HL-60 (cell line): Measurements from ENCODE around the gene WDR5.
A peak's percentile ranks its signal among the peaks of the same experiment; 100 is the strongest.

ENCODE experiments used
- DNase-seq, 2 experiments: peaks; one replicate each; pipeline ENCODE4 v3.0.0-alpha.2; 2010 to 2020; ENCODE audit warnings: low read depth in 1 of 2, low spot score in 1 of 2
- H3K27ac ChIP-seq: fragments of 250-450 bp; sonication (Bioruptor Pico); replicated peaks from 2 replicates; pipeline ENCODE4 v1.5.1; 2020; ENCODE audit warnings: mild to moderate bottlenecking, moderate library complexity
- H3K27me3 ChIP-seq: fragments of 250-450 bp; sonication (Bioruptor Pico); 2 replicates; pipeline ENCODE4 v1.5.1; 2021; ENCODE audit warnings: mild to moderate bottlenecking, moderate library complexity; ENCODE audit not compliant: insufficient read depth, poor library complexity, severe bottlenecking
- H3K4me3 ChIP-seq: replicated peaks from 2 replicates; pipeline ENCODE4 v1.5.1; 2011; ENCODE audit warnings: mild to moderate bottlenecking, control low read depth, low read length; ENCODE audit not compliant: insufficient read depth
- CTCF ChIP-seq: IDR thresholded peaks from one replicate; pipeline ENCODE4 v1.5.1; 2011; ENCODE audit warnings: low read length, control low read depth, inconsistent platforms; ENCODE audit not compliant: insufficient read depth
- GABPA ChIP-seq: IDR thresholded peaks from 2 replicates; pipeline ENCODE4 v1.6.1; 2012; ENCODE audit warnings: low read depth
- POLR2AphosphoS5 ChIP-seq: IDR thresholded peaks from 2 replicates; pipeline ENCODE4 v1.6.1; 2012; ENCODE audit warnings: low read depth
- SPI1 ChIP-seq: IDR thresholded peaks from 2 replicates; pipeline ENCODE4 v1.6.1; 2012; ENCODE audit warnings: low read depth, mild to moderate bottlenecking, borderline replicate concordance
- TF ChIP-seq, protein P1 (sequence below): IDR thresholded peaks from 2 replicates; pipeline ENCODE4 v1.6.1; 2012; ENCODE audit warnings: low read depth; ENCODE audit not compliant: insufficient replicate concordance

Gene WDR5

GRCh38 chr9:134132208-134132870, 3.5 kb upstream of the WDR5 start:
- no peaks in the 10 kb centered on the region for H3K27me3 ChIP-seq
- TF ChIP-seq CTCF (no peak), POLR2AphosphoS5 (no peak), SPI1 (no peak), GABPA (no peak)
- TF ChIP-seq, protein P1, sequence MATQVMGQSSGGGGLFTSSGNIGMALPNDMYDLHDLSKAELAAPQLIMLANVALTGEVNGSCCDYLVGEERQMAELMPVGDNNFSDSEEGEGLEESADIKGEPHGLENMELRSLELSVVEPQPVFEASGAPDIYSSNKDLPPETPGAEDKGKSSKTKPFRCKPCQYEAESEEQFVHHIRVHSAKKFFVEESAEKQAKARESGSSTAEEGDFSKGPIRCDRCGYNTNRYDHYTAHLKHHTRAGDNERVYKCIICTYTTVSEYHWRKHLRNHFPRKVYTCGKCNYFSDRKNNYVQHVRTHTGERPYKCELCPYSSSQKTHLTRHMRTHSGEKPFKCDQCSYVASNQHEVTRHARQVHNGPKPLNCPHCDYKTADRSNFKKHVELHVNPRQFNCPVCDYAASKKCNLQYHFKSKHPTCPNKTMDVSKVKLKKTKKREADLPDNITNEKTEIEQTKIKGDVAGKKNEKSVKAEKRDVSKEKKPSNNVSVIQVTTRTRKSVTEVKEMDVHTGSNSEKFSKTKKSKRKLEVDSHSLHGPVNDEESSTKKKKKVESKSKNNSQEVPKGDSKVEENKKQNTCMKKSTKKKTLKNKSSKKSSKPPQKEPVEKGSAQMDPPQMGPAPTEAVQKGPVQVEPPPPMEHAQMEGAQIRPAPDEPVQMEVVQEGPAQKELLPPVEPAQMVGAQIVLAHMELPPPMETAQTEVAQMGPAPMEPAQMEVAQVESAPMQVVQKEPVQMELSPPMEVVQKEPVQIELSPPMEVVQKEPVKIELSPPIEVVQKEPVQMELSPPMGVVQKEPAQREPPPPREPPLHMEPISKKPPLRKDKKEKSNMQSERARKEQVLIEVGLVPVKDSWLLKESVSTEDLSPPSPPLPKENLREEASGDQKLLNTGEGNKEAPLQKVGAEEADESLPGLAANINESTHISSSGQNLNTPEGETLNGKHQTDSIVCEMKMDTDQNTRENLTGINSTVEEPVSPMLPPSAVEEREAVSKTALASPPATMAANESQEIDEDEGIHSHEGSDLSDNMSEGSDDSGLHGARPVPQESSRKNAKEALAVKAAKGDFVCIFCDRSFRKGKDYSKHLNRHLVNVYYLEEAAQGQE = no peak
- H3K27ac ChIP-seq = no peak overlapping the region
- no peak for DNase-seq
- no peak overlapping the region for H3K4me3 ChIP-seq

- Histone ChIP-seq H3K27ac (peak overlapping the region; percentile 99), H3K4me3 (peak overlapping the region; percentile 70), H3K27me3 (no peaks in the 10 kb centered on the region)
- peak in 1 of 2 experiments; percentile 15 for DNase-seq
- TF ChIP-seq SPI1 (no peak), GABPA (no peak), CTCF (no peak), POLR2AphosphoS5 (no peak)
- TF ChIP-seq, protein P1 = no peak
These were observed 936 bp upstream of the WDR5 start for GRCh38 chr9:134134949-134135342.

GRCh38 chr9:134136118-134136995, 475 bp downstream of the WDR5 start:
- TF ChIP-seq POLR2AphosphoS5 (no peak), GABPA (no peak), CTCF (no peak), SPI1 (no peak)
- TF ChIP-seq, protein P1 = no peak
- DNase-seq = peak in 1 of 2 experiments; percentile 15
- peak overlapping the region; percentile 81 for H3K27ac ChIP-seq

More at GRCh38 chr9:134136118-134136995, 475 bp downstream of the WDR5 start:
- peak overlapping the region; percentile 94 for H3K4me3 ChIP-seq
- H3K27me3 ChIP-seq = no peaks in the 10 kb centered on the region
